Smooth muscle cell of the coronary artery (primary cell): ENCODE results near the gene OR4F6. TPM values are rescaled to one million over a fixed set of nuclear protein-coding genes. Genes with fewer than 3 reads are reported as not detected.

ENCODE experiments used
- total RNA-seq: library from RNA; depleted of rRNA; stranded (reverse); fragments of >200 nt; gene quantifications from 2 replicates; pipeline ENCODE4 v1.2.3, GENCODE V29; 2014; ENCODE audit warnings: low replicate concordance

OR4F6 gene, protein sequence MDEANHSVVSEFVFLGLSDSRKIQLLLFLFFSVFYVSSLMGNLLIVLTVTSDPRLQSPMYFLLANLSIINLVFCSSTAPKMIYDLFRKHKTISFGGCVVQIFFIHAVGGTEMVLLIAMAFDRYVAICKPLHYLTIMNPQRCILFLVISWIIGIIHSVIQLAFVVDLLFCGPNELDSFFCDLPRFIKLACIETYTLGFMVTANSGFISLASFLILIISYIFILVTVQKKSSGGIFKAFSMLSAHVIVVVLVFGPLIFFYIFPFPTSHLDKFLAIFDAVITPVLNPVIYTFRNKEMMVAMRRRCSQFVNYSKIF
- total RNA-seq: not detected in 2 replicates

DNA sequence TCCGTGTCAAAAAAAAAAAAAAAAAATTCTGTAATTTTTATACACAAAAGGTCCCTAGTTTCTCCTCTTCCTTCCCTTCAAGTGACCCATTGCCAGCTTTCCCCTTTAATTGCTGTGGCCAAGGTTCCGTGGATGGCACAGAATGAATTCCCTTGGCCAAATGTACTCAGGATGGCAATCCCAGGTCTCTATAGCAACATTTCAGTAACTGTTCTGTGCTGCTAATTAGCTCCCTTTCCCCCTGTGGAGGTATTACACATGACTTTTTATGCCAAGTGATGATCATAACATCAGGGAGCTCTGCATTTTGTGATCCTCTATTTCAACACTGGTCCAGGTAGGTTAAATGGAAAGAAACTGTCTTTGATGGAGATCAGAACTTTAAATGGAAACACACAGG lies at the start of gene OR4F6:
Gene OR4F6 (plus strand): TSS at position 301 of the 400 bp plus-strand sequence. CDS start 2,211 bp downstream, outside the sequence.

DNA sequence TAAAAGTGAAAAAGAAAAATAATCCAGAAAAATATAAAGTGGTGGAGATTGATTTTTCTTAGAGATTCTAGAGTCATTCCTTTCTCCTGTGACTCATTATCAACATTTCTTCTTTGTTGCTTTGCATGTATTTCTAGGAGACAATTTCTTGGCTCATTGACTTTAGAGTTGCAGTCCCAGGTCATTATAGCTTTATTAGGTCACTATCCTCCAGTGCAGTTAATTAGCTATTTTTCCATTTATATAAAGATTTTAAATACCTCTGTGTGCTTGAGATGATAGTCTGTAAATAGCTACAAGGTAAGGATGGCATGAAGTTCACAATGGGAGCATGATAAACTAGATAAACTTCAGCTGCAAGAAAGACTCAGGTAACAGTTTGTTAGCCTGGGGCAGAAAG lies 8.6 kb downstream of the OR4F6 start, which contains the start of gene OR4F15:
Gene OR4F15 (plus strand): TSS at position 301 of the 400 bp plus-strand sequence. CDS start 5,985 bp downstream, outside the sequence.

Other genes starting within 250 kb of the OR4F6 start
- 33.6 and 61.2 TPM in 2 replicates for gene TM2D3, start 151.1 kb upstream of the OR4F6 start, total RNA-seq
- 8.5 and 9.9 TPM in 2 replicates for gene TARS3, start 79.0 kb upstream of the OR4F6 start, total RNA-seq
- not detected in 2 replicates for gene OR4F15, start 8.7 kb downstream of the OR4F6 start, total RNA-seq